ENCODE measurements around the gene NDUFB6. TPM values are rescaled to one million over a fixed set of nuclear protein-coding genes. Genes with fewer than 3 reads are reported as not detected.

Gene NDUFB6
- polyA plus RNA-seq, 2 of the 4 experiments (the other 2 are of a cell fraction) = 91.0 to 158 TPM

- H3K4me1 ChIP-seq = peaks cover 17% of the 10 kb centered on the region
- H3K9me3 ChIP-seq = no peaks in the 10 kb centered on the region
- H3K27ac ChIP-seq = no peak overlapping the region
- 86% methylated on average over 2 of the region's 2 CpGs for WGBS (ENCODE audit: missing lambda C conversion rate)
- DNase-seq (ENCODE audit: low read depth in 1 of 2, low spot score in 1 of 2) = no peak
- no peak for FAIRE-seq
- ChIA-PET POLR2A (interaction anchor here (1.4 kb wide), 1 partner anchor 18 kb away, joined by 5 read pairs; no protein-coding TSS in a partner anchor), CTCF (interaction anchor here (1.0 to 4.1 kb wide), 7 partner anchors 13 to 175 kb away, joined by 3 to 35 read pairs (median 5); partner anchors contain the start of gene RIGI)
- H3K4me2 ChIP-seq = no peak overlapping the region
- TF ChIP-seq EHF (CRISPR knock-in tag; IDR thresholded peaks at IDR 0.05) = no peak
- TF ChIP-seq HOXB5 (CRISPR knock-in tag; IDR thresholded peaks at IDR 0.05) = no peak
- peak; percentile 87 to 91 for TF ChIP-seq CEBPB (IDR thresholded peaks at IDR 0.05)
- no peak overlapping the region for H3K4me3 ChIP-seq
- no peak for ATAC-seq
Measured at GRCh38 chr9:32554107-32554506, 18.9 kb downstream of the NDUFB6 start.

GRCh38 chr9:32552172-32552872, 20.6 kb downstream of the NDUFB6 start, which contains the start of the genes SMIM27 and TOPORS:
Gene SMIM27 (plus strand): TSS chr9:32552327. CDS start chr9:32552435, 108 bp downstream.
Gene TOPORS (minus strand): TSS chr9:32552586. CDS start chr9:32552436, 150 bp downstream.
- FAIRE-seq (no peak), ATAC-seq (peak; percentile 89 to 92), DNase-seq (ENCODE audit: low read depth in 1 of 2, low spot score in 1 of 2) (peak; percentile 90 to 92)
- CTCF ChIA-PET = interaction anchor here (0.6 to 4.1 kb wide), 5 partner anchors 20 to 435 kb away, joined by 3 to 35 read pairs (median 4); no protein-coding TSS in a partner anchor
- Histone ChIP-seq H3K27ac (peak within 1 kb of the TSS; percentile 94 to 96), H3K9me3 (no peaks in the 10 kb centered on the region), H3K4me1 (peaks cover 17% of the 10 kb centered on the region), H3K4me3 (peak within 1 kb of the TSS; percentile 62), H3K4me2 (peak within 1 kb of the TSS; percentile 83)
- WGBS (ENCODE audit: missing lambda C conversion rate) = under 1% methylated on average over 37 of the region's 46 CpGs
- POLR2A ChIA-PET = interaction anchor here (0.6 to 1.5 kb wide), 5 partner anchors 20 to 473 kb away, joined by 3 to 5 read pairs (median 5); partner anchors contain the start of genes ACO1, DNAJA1 and NDUFB6
- TF ChIP-seq EP300 (IDR thresholded peaks at IDR 0.05) (no peak), EHF (CRISPR knock-in tag; IDR thresholded peaks at IDR 0.05) (no peak), GATA3 (IDR thresholded peaks at IDR 0.05; ENCODE audit: borderline replicate concordance) (0 out of 2 replicates have a peak, but pooled peaks have one; percentile 14), CBX8 (IDR thresholded peaks at IDR 0.05) (no peak), PHF8 (IDR thresholded peaks at IDR 0.05; ENCODE audit: borderline replicate concordance, low read depth) (peak; percentile 89), SREBF2 (IDR thresholded peaks at IDR 0.05) (no peak), HEYL (CRISPR knock-in tag; IDR thresholded peaks at IDR 0.05) (no peak), SMC3 (IDR thresholded peaks at IDR 0.05) (no peak), BHLHE40 (IDR thresholded peaks at IDR 0.05; ENCODE audit: low read depth, low read length) (peak; percentile 31; the same call in 1 of the 2 replicates), JUN (IDR thresholded peaks at IDR 0.05) (peak; percentile 89 to 95; a peak in 4 of 5 replicates), CEBPB (IDR thresholded peaks at IDR 0.05) (peak; percentile 64 to 83; a peak in 3 of 4 replicates), USF2 (IDR thresholded peaks at IDR 0.05) (peak; percentile 93), TP53 (CRISPR knock-in tag; IDR thresholded peaks at IDR 0.05) (0 out of 2 replicates have a peak, but pooled peaks have one; percentile 23), RAD21 (conservative IDR thresholded peaks at IDR 0.05 in 1 of 2, IDR thresholded peaks at IDR 0.05 in 1 of 2) (no peak), RNF2 (IDR thresholded peaks at IDR 0.05; ENCODE audit: borderline replicate concordance, low read depth) (no peak), EHMT2 (IDR thresholded peaks at IDR 0.05; ENCODE audit: low read depth) (no peak), POLR2A (IDR thresholded peaks at IDR 0.05; ENCODE audit: low read length) (peak; percentile 61), REST (IDR thresholded peaks at IDR 0.05) (no peak), MAZ (IDR thresholded peaks at IDR 0.05; ENCODE audit: borderline replicate concordance, low read depth, low read length) (0 out of 2 replicates have a peak, but pooled peaks have one; percentile 45), ZC3H11A (IDR thresholded peaks at IDR 0.05) (no peak), KDM5A (IDR thresholded peaks at IDR 0.05) (peak; percentile 27; the same call in 1 of the 2 replicates), MAX (IDR thresholded peaks at IDR 0.05) (peak; percentile 74), RFX5 (IDR thresholded peaks at IDR 0.05) (peak; percentile 17; the same call in 1 of the 2 replicates)
- TF ChIP-seq, protein P1, sequence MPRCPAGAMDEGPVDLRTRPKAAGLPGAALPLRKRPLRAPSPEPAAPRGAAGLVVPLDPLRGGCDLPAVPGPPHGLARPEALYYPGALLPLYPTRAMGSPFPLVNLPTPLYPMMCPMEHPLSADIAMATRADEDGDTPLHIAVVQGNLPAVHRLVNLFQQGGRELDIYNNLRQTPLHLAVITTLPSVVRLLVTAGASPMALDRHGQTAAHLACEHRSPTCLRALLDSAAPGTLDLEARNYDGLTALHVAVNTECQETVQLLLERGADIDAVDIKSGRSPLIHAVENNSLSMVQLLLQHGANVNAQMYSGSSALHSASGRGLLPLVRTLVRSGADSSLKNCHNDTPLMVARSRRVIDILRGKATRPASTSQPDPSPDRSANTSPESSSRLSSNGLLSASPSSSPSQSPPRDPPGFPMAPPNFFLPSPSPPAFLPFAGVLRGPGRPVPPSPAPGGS (IDR thresholded peaks at IDR 0.05) = peak; percentile 91
- TF ChIP-seq, protein P2, sequence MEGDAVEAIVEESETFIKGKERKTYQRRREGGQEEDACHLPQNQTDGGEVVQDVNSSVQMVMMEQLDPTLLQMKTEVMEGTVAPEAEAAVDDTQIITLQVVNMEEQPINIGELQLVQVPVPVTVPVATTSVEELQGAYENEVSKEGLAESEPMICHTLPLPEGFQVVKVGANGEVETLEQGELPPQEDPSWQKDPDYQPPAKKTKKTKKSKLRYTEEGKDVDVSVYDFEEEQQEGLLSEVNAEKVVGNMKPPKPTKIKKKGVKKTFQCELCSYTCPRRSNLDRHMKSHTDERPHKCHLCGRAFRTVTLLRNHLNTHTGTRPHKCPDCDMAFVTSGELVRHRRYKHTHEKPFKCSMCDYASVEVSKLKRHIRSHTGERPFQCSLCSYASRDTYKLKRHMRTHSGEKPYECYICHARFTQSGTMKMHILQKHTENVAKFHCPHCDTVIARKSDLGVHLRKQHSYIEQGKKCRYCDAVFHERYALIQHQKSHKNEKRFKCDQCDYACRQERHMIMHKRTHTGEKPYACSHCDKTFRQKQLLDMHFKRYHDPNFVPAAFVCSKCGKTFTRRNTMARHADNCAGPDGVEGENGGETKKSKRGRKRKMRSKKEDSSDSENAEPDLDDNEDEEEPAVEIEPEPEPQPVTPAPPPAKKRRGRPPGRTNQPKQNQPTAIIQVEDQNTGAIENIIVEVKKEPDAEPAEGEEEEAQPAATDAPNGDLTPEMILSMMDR (IDR thresholded peaks at IDR 0.05) = no peak

All from A549 (cell line).